ENCODE measurements around the gene OCEL1. TPM values are rescaled to one million over a fixed set of nuclear protein-coding genes. Genes with fewer than 3 reads are reported as not detected.
A peak's percentile ranks its signal among the peaks of the same experiment; 100 is the strongest.

Gene OCEL1
- total and polyA plus RNA-seq, 2 of the 13 experiments (the other 11 are each of a cell fraction or from before 2014, with no cell fraction given) = 10.6 to 17.2 TPM

DNA sequence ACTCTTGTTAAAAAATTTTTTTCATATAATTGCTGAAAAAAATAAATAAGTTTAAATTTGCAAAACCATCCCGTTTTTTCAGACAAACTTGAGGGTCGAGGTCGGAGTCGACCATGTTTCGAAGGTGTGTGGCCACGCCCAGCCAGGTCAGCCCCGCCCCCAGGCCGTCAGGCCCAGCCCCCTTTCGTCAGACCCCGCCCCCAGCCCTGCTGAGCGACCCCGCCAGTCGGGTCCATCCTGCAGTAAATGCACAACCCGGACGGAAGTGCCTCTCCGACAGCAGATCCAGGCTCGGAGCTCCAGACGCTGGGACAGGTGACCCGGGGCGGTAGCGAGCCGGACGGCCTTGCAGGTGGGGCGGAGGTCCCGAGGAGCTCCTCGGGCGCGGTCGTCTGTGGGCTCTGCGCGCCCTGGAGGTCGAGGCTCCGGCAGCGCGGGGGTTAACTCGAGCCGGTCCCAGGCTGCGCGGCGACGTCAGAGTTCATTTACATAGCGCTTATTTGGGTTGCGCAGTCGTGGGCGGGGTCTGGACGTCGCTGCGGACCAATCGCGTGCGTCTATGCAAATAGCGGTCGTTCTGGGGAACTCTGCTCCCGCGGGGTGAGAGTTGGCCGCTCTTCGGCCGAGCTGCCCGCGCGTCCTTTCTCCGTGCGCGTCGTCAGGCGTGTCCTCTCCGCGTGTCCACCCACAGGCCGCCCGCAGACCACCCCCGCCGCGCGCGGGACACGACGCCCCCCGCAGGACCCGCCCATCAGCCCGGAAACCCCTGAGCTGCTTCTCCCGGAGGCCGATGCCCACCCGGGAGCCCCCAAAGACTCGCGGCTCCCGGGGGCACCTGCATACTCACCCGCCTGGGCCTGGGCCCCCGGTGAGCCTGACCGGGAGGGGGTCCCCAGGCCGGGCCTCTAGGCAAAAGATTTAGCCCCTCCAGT, at the start of gene OCEL1 (continued):
- TF ChIP-seq PCBP1 (IDR thresholded peaks at IDR 0.05; ENCODE audit: borderline replicate concordance, low read depth, low read length) = no peak
- peak; percentile 59 for TF ChIP-seq ERF (CRISPR knock-in tag; IDR thresholded peaks at IDR 0.05)
- peak; percentile 71 for TF ChIP-seq ZNF710 (CRISPR knock-in tag; IDR thresholded peaks at IDR 0.05; ENCODE audit: borderline replicate concordance)
- TF ChIP-seq, protein P1, sequence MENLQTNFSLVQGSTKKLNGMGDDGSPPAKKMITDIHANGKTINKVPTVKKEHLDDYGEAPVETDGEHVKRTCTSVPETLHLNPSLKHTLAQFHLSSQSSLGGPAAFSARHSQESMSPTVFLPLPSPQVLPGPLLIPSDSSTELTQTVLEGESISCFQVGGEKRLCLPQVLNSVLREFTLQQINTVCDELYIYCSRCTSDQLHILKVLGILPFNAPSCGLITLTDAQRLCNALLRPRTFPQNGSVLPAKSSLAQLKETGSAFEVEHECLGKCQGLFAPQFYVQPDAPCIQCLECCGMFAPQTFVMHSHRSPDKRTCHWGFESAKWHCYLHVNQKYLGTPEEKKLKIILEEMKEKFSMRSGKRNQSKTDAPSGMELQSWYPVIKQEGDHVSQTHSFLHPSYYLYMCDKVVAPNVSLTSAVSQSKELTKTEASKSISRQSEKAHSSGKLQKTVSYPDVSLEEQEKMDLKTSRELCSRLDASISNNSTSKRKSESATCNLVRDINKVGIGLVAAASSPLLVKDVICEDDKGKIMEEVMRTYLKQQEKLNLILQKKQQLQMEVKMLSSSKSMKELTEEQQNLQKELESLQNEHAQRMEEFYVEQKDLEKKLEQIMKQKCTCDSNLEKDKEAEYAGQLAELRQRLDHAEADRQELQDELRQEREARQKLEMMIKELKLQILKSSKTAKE (CRISPR knock-in tag; IDR thresholded peaks at IDR 0.05; ENCODE audit: borderline replicate concordance) = peak; percentile 61; the same call in 1 of the 2 replicates
- no peak for TF ChIP-seq ZFP37 (CRISPR knock-in tag; IDR thresholded peaks at IDR 0.05; ENCODE audit: borderline replicate concordance)
- TF ChIP-seq, protein P2, sequence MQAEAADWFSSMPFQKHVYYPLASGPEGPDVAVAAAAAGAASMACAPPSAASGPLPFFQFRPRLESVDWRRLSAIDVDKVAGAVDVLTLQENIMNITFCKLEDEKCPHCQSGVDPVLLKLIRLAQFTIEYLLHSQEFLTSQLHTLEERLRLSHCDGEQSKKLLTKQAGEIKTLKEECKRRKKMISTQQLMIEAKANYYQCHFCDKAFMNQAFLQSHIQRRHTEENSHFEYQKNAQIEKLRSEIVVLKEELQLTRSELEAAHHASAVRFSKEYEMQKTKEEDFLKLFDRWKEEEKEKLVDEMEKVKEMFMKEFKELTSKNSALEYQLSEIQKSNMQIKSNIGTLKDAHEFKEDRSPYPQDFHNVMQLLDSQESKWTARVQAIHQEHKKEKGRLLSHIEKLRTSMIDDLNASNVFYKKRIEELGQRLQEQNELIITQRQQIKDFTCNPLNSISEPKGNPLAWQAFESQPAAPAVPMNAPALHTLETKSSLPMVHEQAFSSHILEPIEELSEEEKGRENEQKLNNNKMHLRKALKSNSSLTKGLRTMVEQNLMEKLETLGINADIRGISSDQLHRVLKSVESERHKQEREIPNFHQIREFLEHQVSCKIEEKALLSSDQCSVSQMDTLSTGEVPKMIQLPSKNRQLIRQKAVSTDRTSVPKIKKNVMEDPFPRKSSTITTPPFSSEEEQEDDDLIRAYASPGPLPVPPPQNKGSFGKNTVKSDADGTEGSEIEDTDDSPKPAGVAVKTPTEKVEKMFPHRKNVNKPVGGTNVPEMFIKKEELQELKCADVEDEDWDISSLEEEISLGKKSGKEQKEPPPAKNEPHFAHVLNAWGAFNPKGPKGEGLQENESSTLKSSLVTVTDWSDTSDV (CRISPR knock-in tag; IDR thresholded peaks at IDR 0.05) = no peak
- TF ChIP-seq, protein P3, sequence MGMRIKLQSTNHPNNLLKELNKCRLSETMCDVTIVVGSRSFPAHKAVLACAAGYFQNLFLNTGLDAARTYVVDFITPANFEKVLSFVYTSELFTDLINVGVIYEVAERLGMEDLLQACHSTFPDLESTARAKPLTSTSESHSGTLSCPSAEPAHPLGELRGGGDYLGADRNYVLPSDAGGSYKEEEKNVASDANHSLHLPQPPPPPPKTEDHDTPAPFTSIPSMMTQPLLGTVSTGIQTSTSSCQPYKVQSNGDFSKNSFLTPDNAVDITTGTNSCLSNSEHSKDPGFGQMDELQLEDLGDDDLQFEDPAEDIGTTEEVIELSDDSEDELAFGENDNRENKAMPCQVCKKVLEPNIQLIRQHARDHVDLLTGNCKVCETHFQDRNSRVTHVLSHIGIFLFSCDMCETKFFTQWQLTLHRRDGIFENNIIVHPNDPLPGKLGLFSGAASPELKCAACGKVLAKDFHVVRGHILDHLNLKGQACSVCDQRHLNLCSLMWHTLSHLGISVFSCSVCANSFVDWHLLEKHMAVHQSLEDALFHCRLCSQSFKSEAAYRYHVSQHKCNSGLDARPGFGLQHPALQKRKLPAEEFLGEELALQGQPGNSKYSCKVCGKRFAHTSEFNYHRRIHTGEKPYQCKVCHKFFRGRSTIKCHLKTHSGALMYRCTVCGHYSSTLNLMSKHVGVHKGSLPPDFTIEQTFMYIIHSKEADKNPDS (CRISPR knock-in tag; IDR thresholded peaks at IDR 0.05) = no peak
- no peak for TF ChIP-seq TRIM22 (IDR thresholded peaks at IDR 0.05)
- TF ChIP-seq ZNF530 (CRISPR knock-in tag; IDR thresholded peaks at IDR 0.05; ENCODE audit: low read depth) = no peak
- TF ChIP-seq TFDP1 (CRISPR knock-in tag; IDR thresholded peaks at IDR 0.05; ENCODE audit: borderline replicate concordance) = no peak
- TF ChIP-seq ZGPAT (CRISPR knock-in tag; IDR thresholded peaks at IDR 0.05) = peak; percentile 83
- TF ChIP-seq ZNF264 (CRISPR knock-in tag; IDR thresholded peaks at IDR 0.05) = no peak
- peak; percentile 68; the same call in 1 of the 2 replicates for TF ChIP-seq ARNT2 (CRISPR knock-in tag; IDR thresholded peaks at IDR 0.05; ENCODE audit: low read depth)

All from HepG2 (cell line).